NCI-H1930 (cell line): ENCODE results near the gene JTB.

ENCODE experiments used
- DNase-seq, 2 experiments: peaks; one replicate each; lab custom pipeline; 2025; lab: John Stamatoyannopoulos, UW

The JTB gene

GRCh38 chr1:153954826-153955225 is 22.6 kb downstream of the JTB start:
- DNase-seq: no peak

GRCh38 chr1:153953859-153954365 is 23.6 kb downstream of the JTB start:
- DNase-seq: no peak

GRCh38 chr1:153951801-153952200 is 25.7 kb downstream of the JTB start:
- no peak for DNase-seq

- DNase-seq: no peak
Observed at GRCh38 chr1:153951183-153951582, 26.3 kb downstream of the JTB start.

GRCh38 chr1:153946622-153947241 is 30.7 kb downstream of the JTB start, which contains the start of gene DENND4B:
DENND4B (minus strand) TSS chr1:153946718; CDS start chr1:153944374, 2,344 bp downstream.
- peak; percentile 65 to 80 for DNase-seq

GRCh38 chr1:153945795-153946621 is 31.5 kb downstream of the JTB start:
- no peak for DNase-seq

GRCh38 chr1:153945131-153945794 is 32.2 kb downstream of the JTB start:
- no peak for DNase-seq

GRCh38 chr1:153944827-153945117 is 32.7 kb downstream of the JTB start:
- no peak for DNase-seq

GRCh38 chr1:153944005-153944826 is 33.3 kb downstream of the JTB start:
- DNase-seq: no peak

GRCh38 chr1:153942766-153943549 is 34.5 kb downstream of the JTB start:
- DNase-seq: no peak

GRCh38 chr1:153941826-153942725 is 35.4 kb downstream of the JTB start:
- DNase-seq: no peak

- DNase-seq: no peak
Observed at GRCh38 chr1:153940756-153941155, 36.7 kb downstream of the JTB start.

- no peak for DNase-seq
Observed at GRCh38 chr1:153939476-153939875, 38.0 kb downstream of the JTB start.

GRCh38 chr1:153938996-153939395 is 38.5 kb downstream of the JTB start:
- DNase-seq: no peak

- DNase-seq: no peak
Observed at GRCh38 chr1:153937331-153937730, 40.1 kb downstream of the JTB start.

GRCh38 chr1:153936011-153936802 is 41.3 kb downstream of the JTB start:
- DNase-seq: no peak

- no peak for DNase-seq
Observed at GRCh38 chr1:153934746-153935145, 42.7 kb downstream of the JTB start.

- no peak for DNase-seq
Observed at GRCh38 chr1:153933955-153934354, 43.5 kb downstream of the JTB start.

GRCh38 chr1:153933430-153933829 is 44.0 kb downstream of the JTB start:
- no peak for DNase-seq
